ENCODE measurements around the gene NOX3. TPM values are rescaled to one million over a fixed set of nuclear protein-coding genes. Genes with fewer than 3 reads are reported as not detected.

NOX3 gene
- total and polyA plus RNA-seq, 8 donors = not detected

DNA sequence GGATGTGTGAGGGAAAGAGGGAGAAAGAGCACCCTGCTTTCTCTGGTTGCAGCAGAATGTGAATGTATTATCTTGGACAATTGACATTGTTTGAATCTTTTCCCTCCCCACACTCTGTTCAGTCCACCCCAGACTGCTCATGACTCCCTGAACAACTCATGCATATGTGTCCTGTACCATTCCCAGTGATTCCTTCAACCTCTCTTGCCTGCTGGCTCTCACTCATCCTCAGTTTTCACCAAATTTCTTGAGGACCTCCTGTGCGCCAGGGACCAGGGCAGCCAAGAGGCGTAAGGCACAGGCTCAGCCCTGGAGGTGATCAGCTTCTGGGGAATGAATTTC lies 5.4 kb downstream of the NOX3 start:
- no peak for DNase-seq
- TF ChIP-seq, protein P1, sequence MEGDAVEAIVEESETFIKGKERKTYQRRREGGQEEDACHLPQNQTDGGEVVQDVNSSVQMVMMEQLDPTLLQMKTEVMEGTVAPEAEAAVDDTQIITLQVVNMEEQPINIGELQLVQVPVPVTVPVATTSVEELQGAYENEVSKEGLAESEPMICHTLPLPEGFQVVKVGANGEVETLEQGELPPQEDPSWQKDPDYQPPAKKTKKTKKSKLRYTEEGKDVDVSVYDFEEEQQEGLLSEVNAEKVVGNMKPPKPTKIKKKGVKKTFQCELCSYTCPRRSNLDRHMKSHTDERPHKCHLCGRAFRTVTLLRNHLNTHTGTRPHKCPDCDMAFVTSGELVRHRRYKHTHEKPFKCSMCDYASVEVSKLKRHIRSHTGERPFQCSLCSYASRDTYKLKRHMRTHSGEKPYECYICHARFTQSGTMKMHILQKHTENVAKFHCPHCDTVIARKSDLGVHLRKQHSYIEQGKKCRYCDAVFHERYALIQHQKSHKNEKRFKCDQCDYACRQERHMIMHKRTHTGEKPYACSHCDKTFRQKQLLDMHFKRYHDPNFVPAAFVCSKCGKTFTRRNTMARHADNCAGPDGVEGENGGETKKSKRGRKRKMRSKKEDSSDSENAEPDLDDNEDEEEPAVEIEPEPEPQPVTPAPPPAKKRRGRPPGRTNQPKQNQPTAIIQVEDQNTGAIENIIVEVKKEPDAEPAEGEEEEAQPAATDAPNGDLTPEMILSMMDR (IDR thresholded peaks at IDR 0.05) = no peak
- TF ChIP-seq POLR2AphosphoS5 (IDR thresholded peaks at IDR 0.05) = no peak
- TF ChIP-seq POLR2A (IDR thresholded peaks at IDR 0.05) = no peak
- TF ChIP-seq EP300 (IDR thresholded peaks at IDR 0.05) = no peak
- Histone ChIP-seq H3K27me3 (no peaks in the 10 kb centered on the region), H3K9me3 (no peaks in the 10 kb centered on the region), H3K27ac (no peak overlapping the region), H3K4me3 (no peak overlapping the region), H3K36me3 (no peaks in the 10 kb centered on the region), H3K4me1 (peaks cover 0 to 10% (median 2%) of the 10 kb centered on the region in 4 donors)
- intact Hi-C loops (cut with DNase I; ENCODE audit: low total_unique reads) = no loop called here
- WGBS, 5 donors = 88 to 100% (median 96%) methylated on average over 2 of the region's 2 CpGs

DNA sequence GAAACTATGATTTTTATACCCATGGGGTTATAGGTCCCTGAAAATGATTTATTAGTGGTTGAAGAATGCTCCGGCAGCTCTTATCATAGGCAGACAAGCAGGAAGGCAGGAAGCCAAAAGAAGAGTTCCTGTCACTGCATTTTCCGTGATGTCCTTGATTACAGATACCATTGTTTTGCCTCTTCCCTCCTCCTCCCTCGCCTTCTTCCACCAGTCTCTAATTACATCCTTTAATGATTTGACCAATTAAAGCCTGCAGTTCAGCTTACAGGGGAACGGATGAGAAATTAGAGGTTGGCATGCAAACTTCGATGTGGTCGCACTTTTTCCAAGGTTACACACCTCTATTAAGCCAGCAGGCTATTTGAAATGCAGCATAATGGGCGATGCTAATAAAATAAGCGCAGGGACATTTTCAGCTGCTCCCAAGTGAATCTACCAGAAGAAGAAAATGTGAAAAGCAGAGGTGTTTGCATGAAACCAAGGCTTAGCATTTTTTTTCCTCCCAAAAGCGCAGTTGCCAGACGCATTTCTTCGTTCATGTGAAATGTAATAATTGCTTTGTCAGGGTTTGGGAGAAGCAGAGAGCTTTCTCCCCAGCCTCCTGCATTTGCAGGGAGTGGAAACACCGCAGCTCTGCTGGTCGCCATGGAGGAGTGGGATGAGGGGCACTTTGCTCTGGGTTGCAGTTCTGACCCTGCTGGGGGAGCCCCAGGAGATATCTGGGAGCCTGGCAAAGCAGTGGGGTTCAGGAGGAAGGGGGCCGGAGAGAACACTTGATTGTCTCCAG lies 6.0 kb downstream of the NOX3 start:
- peak in 1 of 2 donors; percentile 23 for DNase-seq
- no peaks in the 10 kb centered on the region for H3K9me3 ChIP-seq
- 65 to 73% (median 72%) methylated on average over 14 of the region's 14 CpGs for WGBS, 5 donors
- H3K4me1 ChIP-seq = peaks cover 0 to 10% (median 2%) of the 10 kb centered on the region in 4 donors
- H3K4me3 ChIP-seq = no peak overlapping the region
- intact Hi-C loops (cut with DNase I; ENCODE audit: low total_unique reads) = no loop called here
- TF ChIP-seq POLR2AphosphoS5 (IDR thresholded peaks at IDR 0.05) (no peak), POLR2A (IDR thresholded peaks at IDR 0.05) (no peak), EP300 (IDR thresholded peaks at IDR 0.05) (no peak)
- TF ChIP-seq, protein P1 (IDR thresholded peaks at IDR 0.05) = no peak
- H3K27me3 ChIP-seq = no peaks in the 10 kb centered on the region
- H3K27ac ChIP-seq = no peak overlapping the region
- H3K36me3 ChIP-seq = no peaks in the 10 kb centered on the region

GRCh38 chr6:155448668-155449449 lies 6.8 kb downstream of the NOX3 start:
- H3K4me1 ChIP-seq = peaks cover 0 to 10% (median 2%) of the 10 kb centered on the region in 4 donors
- no peak overlapping the region for H3K27ac ChIP-seq
- no peak overlapping the region for H3K4me3 ChIP-seq
- WGBS, 5 donors = 18 to 32% (median 24%) methylated on average over 5 of the region's 5 CpGs
- intact Hi-C loops (cut with DNase I; ENCODE audit: low total_unique reads) = no loop called here
- H3K27me3 ChIP-seq = no peaks in the 10 kb centered on the region
- no peaks in the 10 kb centered on the region for H3K36me3 ChIP-seq
- H3K9me3 ChIP-seq = no peaks in the 10 kb centered on the region
- no peak for DNase-seq
- TF ChIP-seq, protein P1 (IDR thresholded peaks at IDR 0.05) = no peak
- TF ChIP-seq POLR2AphosphoS5 (IDR thresholded peaks at IDR 0.05) (no peak), POLR2A (IDR thresholded peaks at IDR 0.05) (no peak), EP300 (IDR thresholded peaks at IDR 0.05) (no peak)

GRCh38 chr6:155447949-155448348 lies 7.7 kb downstream of the NOX3 start:
- Histone ChIP-seq H3K36me3 (no peaks in the 10 kb centered on the region), H3K4me3 (no peak overlapping the region), H3K27me3 (no peaks in the 10 kb centered on the region), H3K4me1 (peaks cover 0 to 10% (median 2%) of the 10 kb centered on the region in 4 donors), H3K9me3 (no peaks in the 10 kb centered on the region), H3K27ac (no peak overlapping the region)
- intact Hi-C loops (cut with DNase I; ENCODE audit: low total_unique reads) = no loop called here
- no peak for DNase-seq
- no peak for TF ChIP-seq POLR2AphosphoS5 (IDR thresholded peaks at IDR 0.05)
- no peak for TF ChIP-seq POLR2A (IDR thresholded peaks at IDR 0.05)
- TF ChIP-seq EP300 (IDR thresholded peaks at IDR 0.05) = no peak
- TF ChIP-seq, protein P1 (IDR thresholded peaks at IDR 0.05) = no peak
